SK-N-SH (cell line): ENCODE measurements around the gene KLC1. TPM values are rescaled to one million over a fixed set of nuclear protein-coding genes. Genes with fewer than 3 reads are reported as not detected.

Source experiments
- CTCF ChIA-PET: fragments of 300-600, 350-600 bp; formaldehyde crosslinking; extraction: SDS; loops from one replicate; lab custom pipeline; 2021; lab: Yijun Ruan, JAX
- POLR2A ChIA-PET: fragments of 350-600 bp; sonication (Branson Sonifier 250); formaldehyde crosslinking; extraction: SDS; loops from one replicate; lab custom pipeline; 2020; ENCODE audit warnings: antibody characterized with exemption, inconsistent platforms; lab: Yijun Ruan, JAX
- DNase-seq: peaks from one replicate; pipeline ENCODE4 v3.0.0; 2012
- H2AFZ ChIP-seq: fragments of 200-600 bp; sonication (generic); 2 replicates; pipeline ENCODE4 v1.8.1; 2016; ENCODE audit warnings: antibody characterized with exemption, mild to moderate bottlenecking, low read depth
- H3F3A ChIP-seq: fragments of 200-600 bp; sonication (generic); replicated peaks from 2 replicates; pipeline ENCODE3; 2016; ENCODE audit warnings: antibody characterized with exemption, mild to moderate bottlenecking; ENCODE audit not compliant: insufficient read depth
- H3K27ac ChIP-seq, 2 experiments: fragments of 200-500 bp in 1 of 2; fragments of 200-600 bp in 1 of 2; sonication (Bioruptor generic) in 1 of 2; sonication (generic), shearing (Covaris generic) in 1 of 2; 2 replicates each; pipeline versions ENCODE4 v1.5.1 to v1.6.1; 2014 to 2016; ENCODE audit warnings: low read depth in 2 of 2, inconsistent platforms in 1 of 2, low read length in 1 of 2, mild to moderate bottlenecking in 1 of 2, mixed read lengths in 1 of 2
- H3K27me3 ChIP-seq: fragments of 200-600 bp; sonication (generic), shearing (Covaris generic); 2 replicates; pipeline ENCODE4 v1.6.1; 2016; ENCODE audit warnings: mixed run types; ENCODE audit not compliant: insufficient read depth
- H3K36me3 ChIP-seq, 2 experiments: fragments of 200-500 bp in 1 of 2; fragments of 200-600 bp in 1 of 2; sonication (Bioruptor generic) in 1 of 2; sonication (generic) in 1 of 2; replicated peaks in 1 of 2; 2 replicates each; pipeline versions ENCODE3 to v1.5.1; 2014 to 2016; ENCODE audit warnings: low read length in 1 of 2, mild to moderate bottlenecking in 1 of 2; ENCODE audit not compliant: insufficient read depth in 2 of 2, control insufficient read depth in 1 of 2
- H3K4me1 ChIP-seq, 2 experiments: fragments of 200-500 bp in 1 of 2; fragments of 200-600 bp in 1 of 2; sonication (Bioruptor generic) in 1 of 2; sonication (generic), shearing (Covaris generic) in 1 of 2; 2 replicates each; pipeline versions ENCODE4 v1.5.1 to v1.6.1; 2014 to 2016; ENCODE audit warnings: low read depth in 1 of 2, low read length in 1 of 2, mixed run types in 1 of 2; ENCODE audit not compliant: insufficient read depth in 2 of 2, control insufficient read depth in 1 of 2
- H3K4me2 ChIP-seq: fragments of 200-600 bp; sonication (generic), shearing (Covaris generic); 2 replicates; pipeline ENCODE4 v1.6.1; 2017; ENCODE audit warnings: mixed run types
- H3K4me3 ChIP-seq, 2 experiments: fragments of 200-500 bp in 1 of 2; fragments of 200-600 bp in 1 of 2; sonication (Bioruptor generic) in 1 of 2; sonication (generic), shearing (Covaris generic) in 1 of 2; 2 replicates each; pipeline versions ENCODE4 v1.5.1 to v1.8.1; 2014 to 2016; ENCODE audit warnings: low read depth in 2 of 2, inconsistent platforms in 1 of 2, low read length in 1 of 2, mild to moderate bottlenecking in 1 of 2, mixed read lengths in 1 of 2, moderate library complexity in 1 of 2
- H3K79me2 ChIP-seq: fragments of 200-600 bp; sonication (generic); 2 replicates; pipeline ENCODE4 v1.8.1; 2017; ENCODE audit warnings: mild to moderate bottlenecking; ENCODE audit not compliant: insufficient read depth
- H3K9ac ChIP-seq: fragments of 200-600 bp; sonication (generic); 2 replicates; pipeline ENCODE4 v1.6.1; 2017; ENCODE audit warnings: mixed run types
- H3K9me2 ChIP-seq: fragments of 200-600 bp; sonication (generic); 2 replicates; pipeline ENCODE4 v1.6.1; 2017; ENCODE audit warnings: mixed run types
- H3K9me3 ChIP-seq: fragments of 200-600 bp; sonication (generic); 2 replicates; pipeline ENCODE4 v1.6.1; 2017; ENCODE audit warnings: mixed run types, mild to moderate bottlenecking, moderate library complexity
- H4K20me1 ChIP-seq: fragments of 200-600 bp; sonication (generic); 2 replicates; pipeline ENCODE4 v1.6.1; 2017; ENCODE audit warnings: mild to moderate bottlenecking, mixed run types; ENCODE audit not compliant: insufficient read depth
- CHD2 ChIP-seq: fragments of 150-350 bp; IDR thresholded peaks from 2 replicates; pipeline ENCODE4 v1.6.1; 2018; ENCODE audit warnings: low read length; ENCODE audit not compliant: partially characterized antibody
- EP300 ChIP-seq, 2 experiments: IDR thresholded peaks; 2 replicates each; pipeline versions ENCODE4 v1.4.0 to v1.6.1; 2012; ENCODE audit warnings: borderline replicate concordance in 1 of 2, low read depth in 1 of 2, low read length in 1 of 2
- FOSL2 ChIP-seq: IDR thresholded peaks from 2 replicates; pipeline ENCODE4 v1.4.0; 2012; ENCODE audit warnings: low read depth, mild to moderate bottlenecking, moderate library complexity, borderline replicate concordance
- FOXJ3 ChIP-seq: sonication (generic); formaldehyde crosslinking; IDR thresholded peaks from 2 replicates; pipeline ENCODE4 v1.5.1; 2020; ENCODE audit warnings: mild to moderate bottlenecking, missing genetic modification reagents
- MEF2A ChIP-seq: IDR thresholded peaks from 2 replicates; pipeline ENCODE4 v1.4.0; 2012; ENCODE audit warnings: low read depth, borderline replicate concordance
- MXI1 ChIP-seq: IDR thresholded peaks from 2 replicates; pipeline ENCODE4 v1.6.1; 2012; ENCODE audit warnings: mild to moderate bottlenecking, low read depth, low read length, improper control_type of control experiment
- POLR2AphosphoS5 ChIP-seq: IDR thresholded peaks from 2 replicates; pipeline ENCODE4 v1.6.1; 2012; ENCODE audit warnings: low read depth, low read length
- REST ChIP-seq: IDR thresholded peaks from 2 replicates; pipeline ENCODE4 v1.6.1; 2012; ENCODE audit warnings: mild to moderate bottlenecking, low read depth, low read length, moderate library complexity
- SIN3A ChIP-seq: IDR thresholded peaks from 2 replicates; pipeline ENCODE4 v1.6.1; 2012; ENCODE audit warnings: low read depth, mild to moderate bottlenecking, low read length, moderate library complexity, borderline replicate concordance
- TAF1 ChIP-seq: IDR thresholded peaks from 2 replicates; pipeline ENCODE4 v1.6.1; 2012; ENCODE audit warnings: low read depth, mild to moderate bottlenecking, low read length, moderate library complexity, borderline replicate concordance
- YY1 ChIP-seq: IDR thresholded peaks from 2 replicates; pipeline ENCODE4 v1.4.0; 2012; ENCODE audit warnings: low read depth, mild to moderate bottlenecking
- ZBTB33 ChIP-seq: IDR thresholded peaks from 2 replicates; pipeline ENCODE4 v1.4.0; 2012; ENCODE audit warnings: low read depth, borderline replicate concordance
- WGBS: methylation state at CpG from one replicate; pipeline ENCODE4 v1.1.6; 2017; ENCODE audit warnings: low lambda C conversion rate; 5-methylcytosine and 5-hydroxymethylcytosine counted together
- polyA plus RNA-seq, 3 experiments: library from polyadenylated mRNA; depleted of rRNA; stranded (reverse); fragments of >200 nt; gene quantifications; 2 replicates each; pipeline ENCODE4 v1.2.3, GENCODE V29; 2012
- TF ChIP-seq, protein P1 (sequence below): fragments of 150-350 bp; IDR thresholded peaks from 2 replicates; pipeline ENCODE4 v1.6.1; 2017; ENCODE audit warnings: antibody characterized with exemption, low read length, low read depth, borderline replicate concordance
- TF ChIP-seq, protein P2 (sequence below): IDR thresholded peaks from 2 replicates; pipeline ENCODE4 v1.4.0; 2012; ENCODE audit warnings: low read depth

KLC1 gene
- polyA plus RNA-seq, 1 of the 3 experiments (the other 2 are of a cell fraction) = 308 TPM

GRCh38 chr14:103634156-103634555, 5.1 kb downstream of the KLC1 start:
- no peak for TF ChIP-seq YY1
- TF ChIP-seq CHD2 = no peak
- TF ChIP-seq MEF2A = no peak
- TF ChIP-seq MXI1 = no peak
- TF ChIP-seq, protein P1, sequence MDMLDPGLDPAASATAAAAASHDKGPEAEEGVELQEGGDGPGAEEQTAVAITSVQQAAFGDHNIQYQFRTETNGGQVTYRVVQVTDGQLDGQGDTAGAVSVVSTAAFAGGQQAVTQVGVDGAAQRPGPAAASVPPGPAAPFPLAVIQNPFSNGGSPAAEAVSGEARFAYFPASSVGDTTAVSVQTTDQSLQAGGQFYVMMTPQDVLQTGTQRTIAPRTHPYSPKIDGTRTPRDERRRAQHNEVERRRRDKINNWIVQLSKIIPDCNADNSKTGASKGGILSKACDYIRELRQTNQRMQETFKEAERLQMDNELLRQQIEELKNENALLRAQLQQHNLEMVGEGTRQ = no peak
- TF ChIP-seq FOSL2 = no peak
- TF ChIP-seq, protein P2, sequence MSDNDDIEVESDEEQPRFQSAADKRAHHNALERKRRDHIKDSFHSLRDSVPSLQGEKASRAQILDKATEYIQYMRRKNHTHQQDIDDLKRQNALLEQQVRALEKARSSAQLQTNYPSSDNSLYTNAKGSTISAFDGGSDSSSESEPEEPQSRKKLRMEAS = no peak
- TF ChIP-seq ZBTB33 = no peak
- Histone ChIP-seq H3F3A (peaks cover 26% of the 10 kb centered on the region), H2AFZ (no peak overlapping the region), H3K27me3 (no peaks in the 10 kb centered on the region), H3K9me3 (no peaks in the 10 kb centered on the region), H4K20me1 (peaks cover 94% of the 10 kb centered on the region), H3K27ac (no peak overlapping the region), H3K9me2 (no peaks in the 10 kb centered on the region), H3K4me2 (no peak overlapping the region), H3K9ac (no peak overlapping the region), H3K36me3 (peaks cover 0 to 49% of the 10 kb centered on the region in 2 experiments), H3K79me2 (peaks cover 100% of the 10 kb centered on the region), H3K4me1 (peaks cover 4% of the 10 kb centered on the region in 2 experiments; a peak in 3 of 4 replicates), H3K4me3 (no peak overlapping the region)
- DNase-seq = no peak
- CTCF ChIA-PET = no interaction called here
- 94% methylated on average over 4 of the region's 4 CpGs for WGBS
- POLR2A ChIA-PET = no interaction called here

DNA sequence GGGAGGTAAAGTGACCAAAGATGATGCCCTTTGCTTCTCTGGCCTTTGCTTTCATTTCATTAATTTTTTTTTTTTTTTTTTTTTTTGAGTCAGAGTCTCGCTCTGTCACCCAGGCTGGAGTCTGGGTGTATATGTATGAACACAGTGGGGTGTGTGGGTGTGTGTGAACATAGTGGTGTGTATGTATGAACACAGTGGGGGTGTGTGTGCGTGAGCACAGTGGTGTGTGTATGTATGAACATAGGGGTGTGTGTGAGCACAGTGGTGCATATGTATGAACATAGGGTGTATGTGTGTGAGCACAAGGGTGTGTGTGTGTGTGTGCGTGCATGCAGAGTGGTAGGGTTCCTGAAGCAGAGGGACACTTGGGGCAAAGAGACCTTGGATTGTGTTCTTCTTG, 9.6 kb downstream of the KLC1 start:
- CTCF ChIA-PET = no interaction called here
- H3K4me2 ChIP-seq = no peak overlapping the region

More for the DNA sequence above, 9.6 kb downstream of the KLC1 start:
- Histone ChIP-seq H3K79me2 (peaks cover 100% of the 10 kb centered on the region), H4K20me1 (peaks cover 100% of the 10 kb centered on the region), H3K27me3 (no peaks in the 10 kb centered on the region), H2AFZ (no peak overlapping the region), H3K4me1 (peaks cover 0 to 8% of the 10 kb centered on the region in 2 experiments; a peak in 1 of 4 replicates), H3K9ac (no peak overlapping the region), H3K9me3 (no peaks in the 10 kb centered on the region), H3K4me3 (no peak overlapping the region), H3K27ac (no peak overlapping the region), H3K36me3 (peaks cover 0 to 42% of the 10 kb centered on the region in 2 experiments), H3F3A (peaks cover 20% of the 10 kb centered on the region), H3K9me2 (no peaks in the 10 kb centered on the region)
- no peak for DNase-seq
- POLR2A ChIA-PET = no interaction called here
- TF ChIP-seq FOXJ3 (CRISPR knock-in tag) = no peak
- no peak for TF ChIP-seq POLR2AphosphoS5
- TF ChIP-seq ZBTB33 = no peak
- TF ChIP-seq TAF1 = no peak
- no peak for TF ChIP-seq YY1
- no peak for TF ChIP-seq EP300 (IDR thresholded peaks at IDR 0.05; ENCODE audit: borderline replicate concordance in 1 of 2, low read depth in 1 of 2, low read length in 1 of 2)
- TF ChIP-seq, protein P2 = no peak
- TF ChIP-seq SIN3A = no peak
- TF ChIP-seq CHD2 = no peak
- TF ChIP-seq REST = no peak
- WGBS = 93% methylated on average over 3 of the region's 3 CpGs
